Suprapubic skin (tissue), 4 donors: ENCODE measurements around the gene CASP10.

Source experiments
- CTCF ChIP-seq, 2 donors: fragments of 200-600 bp in 1 of 2; fragments of 450-650 bp in 1 of 2; sonication (generic) in 1 of 2; IDR thresholded peaks; one replicate each; pipeline ENCODE4 v1.5.1; 2016 to 2019; ENCODE audit warnings: antibody characterized with exemption in 2 of 2, mild to moderate bottlenecking in 1 of 2, moderate library complexity in 1 of 2
- EP300 ChIP-seq: sonication (generic); formaldehyde crosslinking; IDR thresholded peaks from one replicate; pipeline ENCODE4 v1.6.1; 2017; ENCODE audit warnings: antibody characterized with exemption
- POLR2A ChIP-seq, 2 donors: fragments of 450-650 bp; IDR thresholded peaks; one replicate each; pipeline ENCODE4 v1.6.1; 2017; ENCODE audit warnings: antibody characterized with exemption in 2 of 2, mild to moderate bottlenecking in 2 of 2, moderate library complexity in 2 of 2
- POLR2AphosphoS5 ChIP-seq, 3 donors: sonication (generic); formaldehyde crosslinking; IDR thresholded peaks; one replicate each; pipeline ENCODE4 v1.6.1; 2017; ENCODE audit warnings: antibody characterized with exemption in 3 of 3

- TF ChIP-seq CTCF (IDR thresholded peaks at IDR 0.05) (no peak), EP300 (no peak), POLR2AphosphoS5 (IDR thresholded peaks at IDR 0.05) (no peak), POLR2A (IDR thresholded peaks at IDR 0.05) (no peak)
Observed at GRCh38 chr2:201257956-201258665, 75.2 kb downstream of the CASP10 start.
